HG03457 (cell line): ENCODE measurements around the gene GRHL1.

ENCODE experiments used
- ATAC-seq: cut with Tn5 transposase; IDR thresholded peaks from one replicate; pipeline ENCODE4 v1.9.1; 2021; ENCODE audit warnings: moderate number of reproducible peaks; ENCODE audit not compliant: unreplicated experiment

The GRHL1 gene

DNA sequence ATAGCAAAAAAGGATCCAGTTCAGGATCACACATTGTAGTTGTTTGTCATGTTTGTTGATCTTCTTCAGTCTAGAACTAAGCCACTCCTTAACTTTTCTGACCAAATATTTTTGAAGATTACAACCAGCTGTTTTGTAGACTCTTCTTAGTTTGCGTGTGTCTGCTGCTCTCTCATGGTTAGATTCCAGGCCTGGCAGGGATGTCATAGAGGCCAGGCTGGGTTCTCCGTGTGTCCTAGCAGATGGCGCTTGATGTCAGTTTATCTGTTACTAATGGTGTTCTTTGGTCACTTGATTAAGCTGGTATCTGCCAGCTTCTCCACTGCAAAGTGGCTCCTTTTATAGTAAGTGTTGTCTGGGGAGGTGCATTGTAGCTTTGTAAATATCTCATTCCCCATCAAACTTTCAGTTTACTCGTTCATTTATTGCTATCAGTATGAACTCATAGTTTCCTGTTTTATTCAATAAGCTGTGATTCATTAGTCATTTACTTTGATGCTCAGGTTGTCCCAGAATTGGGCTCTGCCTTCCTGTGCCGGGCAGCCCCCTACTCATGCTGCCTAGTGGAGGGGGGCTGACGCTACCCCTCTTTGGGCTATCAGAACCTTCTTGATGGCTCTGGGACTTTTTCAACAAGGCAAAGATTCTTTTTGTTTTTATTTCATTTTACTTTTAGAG, 42.1 kb downstream of the GRHL1 start:
- ATAC-seq, result no peak

DNA sequence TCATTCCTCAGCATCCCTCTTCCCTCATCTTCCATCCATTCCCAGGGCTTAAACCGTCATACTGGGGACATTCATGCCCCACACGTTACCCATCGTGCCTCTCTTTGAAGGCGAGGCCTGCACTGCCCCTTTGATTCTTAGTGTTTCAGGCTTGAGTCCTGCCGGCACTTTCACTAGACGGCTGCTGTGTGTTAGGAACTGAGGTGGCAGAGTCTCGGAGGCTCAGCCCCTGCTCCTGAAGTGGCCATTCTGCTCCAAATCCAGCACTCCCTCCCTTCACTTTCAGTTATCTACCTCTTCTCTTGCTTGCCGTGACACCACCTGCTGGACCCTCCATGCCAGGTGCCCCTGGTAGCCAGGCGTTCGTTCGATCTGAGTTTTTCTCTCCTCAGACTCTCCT, 43.0 kb downstream of the GRHL1 start:
- no peak for ATAC-seq

DNA sequence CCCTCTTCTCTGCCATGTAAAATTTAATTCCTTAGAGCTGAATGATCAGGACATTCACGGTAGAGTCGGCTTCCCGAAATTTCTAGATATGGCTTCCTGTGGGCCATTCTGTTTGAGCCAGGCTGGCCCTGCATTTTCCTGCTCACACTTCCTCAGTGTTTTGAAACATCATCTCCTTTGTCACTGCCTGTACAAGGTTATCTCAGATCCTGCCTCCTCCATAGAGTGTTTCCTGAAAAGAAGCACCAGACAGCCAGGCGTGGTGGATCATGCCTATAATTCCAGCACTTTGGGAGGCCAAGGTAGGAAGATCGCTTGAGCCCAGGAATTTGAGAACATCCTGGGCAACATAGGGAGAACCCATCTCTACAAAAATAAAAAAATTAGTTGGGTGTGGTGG, 43.6 kb downstream of the GRHL1 start:
- ATAC-seq, result no peak

DNA sequence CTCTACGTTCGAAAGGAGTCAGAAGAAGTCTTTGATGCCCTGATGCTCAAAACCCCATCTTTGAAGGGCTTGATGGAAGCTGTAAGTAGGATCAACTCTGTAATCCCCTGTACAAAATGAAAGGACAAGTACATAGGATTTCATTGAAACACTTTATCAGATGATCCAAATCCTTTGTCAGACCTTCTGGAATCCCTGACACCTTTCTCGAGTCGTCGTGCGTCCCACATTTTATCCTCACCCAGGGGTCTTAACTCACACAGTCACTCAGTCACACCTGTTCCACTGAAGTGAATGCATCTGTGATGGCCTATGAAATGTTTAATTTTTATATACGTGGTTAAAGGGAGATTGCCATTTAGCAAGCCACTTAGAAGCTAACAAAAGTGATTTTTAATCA, 44.8 kb downstream of the GRHL1 start:
- no peak for ATAC-seq

DNA sequence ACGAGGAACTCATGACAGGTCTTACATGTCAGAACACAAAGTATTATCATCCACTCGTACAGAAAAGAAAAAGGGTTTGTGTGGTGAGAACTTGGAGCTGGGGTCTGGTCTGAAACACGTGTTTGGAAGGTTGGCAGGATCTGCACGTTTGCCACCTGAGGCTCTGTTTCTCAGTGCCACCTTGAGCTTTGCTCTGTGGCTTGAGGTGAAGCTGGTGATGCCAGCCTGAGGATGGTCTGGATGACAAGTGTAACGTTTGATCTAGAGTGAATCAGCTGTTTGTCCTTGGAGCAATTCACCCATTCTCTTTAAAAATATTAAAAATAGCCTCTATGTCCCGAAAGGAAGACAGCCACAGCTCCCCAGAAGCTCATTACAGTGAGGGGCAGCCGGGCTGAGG, 46.4 kb downstream of the GRHL1 start:
- no peak for ATAC-seq

DNA sequence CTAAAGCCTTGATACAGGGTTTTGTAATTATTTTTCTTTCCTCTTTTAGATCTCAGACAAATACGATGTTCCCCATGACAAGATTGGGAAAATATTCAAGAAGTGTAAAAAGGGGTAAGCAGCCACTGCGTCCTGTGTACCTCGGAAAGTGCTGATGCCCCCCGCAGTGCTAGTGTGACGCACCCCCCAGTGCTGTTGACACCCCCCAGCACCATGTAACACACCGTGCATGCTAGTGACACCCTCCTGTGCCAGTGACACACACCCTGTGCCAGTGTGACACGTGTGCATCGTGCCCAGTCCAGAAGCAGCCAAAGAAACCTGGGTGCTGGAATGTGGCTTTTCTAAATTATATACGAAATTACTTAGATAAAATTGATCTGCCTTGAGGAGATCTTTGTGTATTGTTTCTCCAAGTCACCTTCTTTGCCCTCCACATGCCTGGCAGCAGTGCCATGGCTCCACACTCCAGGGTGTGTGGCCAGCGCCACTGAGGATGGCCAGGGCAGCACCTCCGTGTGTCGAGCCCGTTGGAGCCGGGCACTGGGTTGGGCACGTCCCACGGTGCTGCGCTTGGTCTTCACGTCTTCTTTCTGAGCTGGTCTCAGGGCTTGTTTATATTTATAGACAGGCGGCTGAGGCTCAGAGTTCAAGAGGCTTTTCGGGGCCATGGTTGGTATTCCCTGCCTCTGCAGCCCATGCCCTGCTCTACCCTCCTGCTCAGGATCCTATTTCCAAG, 47.6 kb downstream of the GRHL1 start:
- no peak for ATAC-seq

DNA sequence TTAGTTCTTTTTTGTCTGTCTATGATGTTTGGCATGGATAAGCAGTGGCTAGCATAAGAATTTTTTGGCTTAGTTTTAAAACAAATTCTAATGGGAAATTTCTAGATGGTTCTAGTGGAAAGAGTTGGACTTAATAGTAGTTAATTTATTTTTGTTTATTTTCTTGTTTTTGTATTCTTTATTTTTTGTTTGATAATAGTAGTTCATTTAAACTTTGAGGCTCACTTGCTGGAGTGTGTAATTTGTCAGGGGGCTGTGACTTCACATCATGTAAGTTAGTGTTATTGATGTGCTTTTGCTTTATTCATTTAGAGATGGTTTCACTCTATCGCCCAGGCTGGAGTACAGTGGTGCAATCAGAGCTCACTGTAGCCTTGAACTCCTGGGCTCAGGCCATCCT, 48.2 kb downstream of the GRHL1 start:
- ATAC-seq, result no peak

DNA sequence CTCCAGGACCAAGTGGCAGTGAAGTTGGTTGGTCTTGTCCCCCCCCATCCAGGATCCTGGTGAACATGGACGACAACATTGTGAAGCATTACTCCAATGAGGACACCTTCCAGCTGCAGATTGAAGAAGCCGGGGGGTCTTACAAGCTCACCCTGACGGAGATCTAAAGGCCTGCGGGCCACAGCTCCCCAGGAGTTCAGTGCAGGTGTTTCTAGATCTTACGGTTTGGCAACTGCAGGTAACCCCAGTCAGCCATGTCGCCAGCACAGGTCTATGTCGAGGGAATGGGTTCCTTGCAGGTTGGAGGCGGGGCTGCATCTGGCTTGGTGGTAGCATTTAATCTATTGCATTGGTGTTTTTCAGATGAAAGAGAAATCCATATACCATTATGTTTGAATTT, 49.0 kb downstream of the GRHL1 start:
- ATAC-seq, result no peak

DNA sequence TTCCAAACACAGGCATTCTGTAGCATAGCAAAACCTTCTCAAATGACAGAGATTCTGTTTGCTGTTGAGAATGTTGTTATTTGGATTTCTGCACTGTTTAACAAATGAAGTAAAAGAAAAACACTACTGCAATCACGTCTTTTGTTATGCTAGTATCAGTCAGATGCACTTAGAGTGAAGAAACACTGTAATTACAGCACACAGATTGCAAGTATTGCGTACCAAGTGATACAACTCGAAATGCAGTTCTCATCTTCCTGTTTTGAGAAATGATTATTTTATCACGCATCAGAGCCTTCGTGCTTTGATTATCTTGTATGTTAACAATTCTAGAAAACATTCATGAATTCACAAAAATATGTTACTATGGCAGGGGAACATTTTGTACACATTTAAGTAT, 50.1 kb downstream of the GRHL1 start:
- no peak for ATAC-seq

DNA sequence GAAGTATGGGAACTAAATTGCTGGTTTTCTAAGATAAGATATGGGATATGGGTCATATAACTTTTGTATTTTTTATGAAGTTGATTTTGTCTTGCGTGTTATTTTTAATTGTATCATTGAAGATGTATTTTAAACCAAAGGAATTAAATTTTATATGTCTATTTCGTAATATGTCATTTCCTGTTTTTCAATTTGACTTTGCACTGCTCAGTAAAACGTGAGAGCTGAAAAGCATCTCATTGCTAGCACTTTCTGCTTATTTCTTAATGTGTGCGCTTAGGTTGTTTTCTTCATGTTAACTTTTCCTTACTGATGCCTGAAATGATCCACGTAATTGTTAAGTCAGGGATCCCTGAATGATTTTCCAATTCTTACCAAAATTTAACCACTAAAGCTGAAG, 50.6 kb downstream of the GRHL1 start:
- no peak for ATAC-seq

DNA sequence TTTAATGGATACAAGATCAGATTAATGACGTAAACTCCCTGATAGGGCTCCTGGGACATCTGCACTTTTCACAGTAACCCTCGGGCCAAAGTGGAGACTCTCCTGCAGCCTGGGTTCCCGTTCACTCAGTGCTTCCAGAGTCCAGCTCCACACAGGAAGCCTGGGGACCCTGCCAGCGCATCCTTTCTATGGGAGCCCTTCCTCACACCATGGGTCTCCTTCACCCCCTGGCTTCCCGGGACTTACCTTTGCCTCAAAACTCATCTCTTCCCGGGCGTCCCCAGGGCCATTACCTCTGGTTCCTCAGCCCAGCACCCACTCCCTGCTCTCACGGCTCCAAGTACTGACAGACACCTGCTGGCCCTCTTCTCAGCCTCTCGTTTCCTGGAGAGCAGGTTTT, 51.2 kb downstream of the GRHL1 start:
- no peak for ATAC-seq

DNA sequence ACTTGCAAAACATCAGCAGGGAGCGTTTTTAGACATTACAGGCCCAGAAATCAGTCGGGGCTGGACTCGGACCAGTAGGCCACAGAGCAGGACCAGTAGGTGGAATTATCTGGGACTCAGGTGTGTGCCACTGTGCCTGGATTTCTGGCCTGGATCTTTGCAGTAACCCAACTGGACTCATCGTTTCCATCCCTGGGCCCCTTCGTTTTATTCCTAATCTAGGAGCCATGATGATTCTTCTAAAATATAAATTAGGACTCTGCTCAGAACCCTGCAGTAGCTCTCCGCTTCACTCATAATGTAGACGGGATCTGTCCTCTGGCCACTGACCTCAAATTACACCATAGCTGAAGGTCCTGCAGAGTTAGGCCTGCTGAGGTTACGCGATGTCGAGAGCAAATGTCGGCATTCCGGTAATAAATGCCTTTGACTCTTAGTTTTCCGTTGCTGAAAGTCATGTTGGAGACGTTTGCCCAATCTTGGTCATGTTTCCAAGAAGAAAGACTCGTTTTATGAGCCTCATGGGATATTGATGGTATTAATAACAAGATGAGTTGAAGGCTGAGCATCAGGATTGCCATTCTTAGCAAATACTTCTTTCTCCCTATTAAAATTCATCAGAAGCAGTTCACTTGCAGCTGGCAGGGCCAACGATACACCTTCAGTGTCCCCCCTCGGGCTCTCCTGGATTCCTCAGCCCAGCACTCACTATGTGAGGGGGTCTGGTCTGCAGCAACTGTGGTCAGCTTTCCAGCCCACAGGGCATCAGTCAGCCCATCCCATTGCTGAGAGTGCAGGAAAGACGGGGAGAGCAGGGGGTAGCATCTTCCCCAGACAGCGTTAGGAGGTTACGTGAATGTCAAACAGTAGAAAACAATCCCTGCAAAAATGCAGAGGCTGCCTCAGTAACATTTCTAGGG, 52.0 kb downstream of the GRHL1 start:
- ATAC-seq, result no peak

DNA sequence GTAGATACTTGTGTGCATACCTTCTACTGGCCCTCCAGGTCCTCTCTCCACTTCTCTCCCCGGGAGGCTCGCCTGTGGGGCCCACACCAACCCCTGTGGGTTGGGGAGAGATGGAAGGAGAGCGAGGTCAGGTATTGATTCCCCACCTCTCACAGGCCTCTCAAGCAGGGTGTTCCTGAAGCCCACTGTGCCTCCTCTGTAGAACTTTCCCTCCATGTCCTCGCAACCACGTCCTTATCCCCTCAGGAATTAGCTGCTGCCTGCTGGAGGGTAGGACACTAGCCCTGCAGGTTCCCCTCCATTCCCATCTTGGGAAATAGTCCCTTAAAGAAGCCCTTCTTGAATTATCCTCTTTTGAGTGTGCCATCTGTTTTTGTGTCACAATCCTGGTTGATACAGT, 52.9 kb downstream of the GRHL1 start:
- ATAC-seq, result no peak

DNA sequence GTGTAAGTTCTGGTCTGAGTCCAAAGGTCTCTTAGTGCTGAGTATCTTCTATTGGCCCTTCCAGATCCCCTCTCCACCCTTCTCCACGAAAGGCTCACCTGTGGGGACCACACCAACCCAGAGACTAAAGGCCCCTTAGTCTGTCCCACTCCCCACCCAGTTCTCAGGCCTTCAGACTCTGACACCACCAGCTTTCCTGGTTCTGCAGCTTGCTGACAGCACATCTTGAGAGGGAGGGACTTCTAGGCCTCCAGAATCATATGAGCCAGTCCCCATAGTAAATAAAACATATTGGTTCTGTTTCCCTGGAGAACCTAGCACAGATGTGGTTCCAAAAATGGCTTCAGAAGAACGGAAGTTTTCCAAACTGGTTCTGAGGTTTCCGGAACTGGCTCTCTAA, 53.3 kb downstream of the GRHL1 start:
- ATAC-seq, result no peak

DNA sequence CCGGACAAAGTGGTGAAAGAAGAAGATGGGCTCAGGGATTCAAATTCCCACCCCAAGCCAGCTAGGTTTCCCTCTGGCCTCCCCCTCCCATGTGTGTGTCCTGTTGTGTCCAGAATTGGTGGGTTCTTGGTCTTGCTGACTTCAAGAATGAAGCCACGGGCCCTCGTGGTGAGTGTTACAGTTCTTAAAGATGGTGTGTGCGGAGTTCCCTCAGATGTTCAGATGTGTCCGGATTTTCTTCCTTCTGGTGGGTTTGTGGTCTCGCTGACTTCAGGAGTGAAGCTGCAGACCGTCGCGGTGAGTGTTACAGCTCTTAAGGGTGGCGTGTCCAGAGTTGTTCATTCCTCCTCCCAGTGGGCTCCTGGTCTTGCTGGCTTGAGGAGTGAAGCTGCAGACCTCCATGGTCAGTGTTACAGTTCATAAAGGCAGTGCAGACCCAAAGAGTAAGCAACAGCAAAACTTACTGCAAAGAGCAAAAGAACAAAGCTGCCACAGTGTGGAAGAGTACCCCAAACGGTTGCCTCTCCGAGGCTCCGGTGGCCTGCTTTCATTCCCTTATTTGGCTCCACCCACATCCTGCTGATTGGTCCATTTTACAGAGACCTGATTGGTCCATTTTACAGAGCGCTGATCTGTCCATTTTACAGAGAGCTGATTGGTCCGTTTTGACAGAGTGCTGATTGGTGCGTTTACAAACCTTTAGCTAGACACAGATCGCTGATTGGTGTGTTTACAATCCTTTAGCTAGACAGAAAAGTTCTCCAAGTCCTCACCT, 54.2 kb downstream of the GRHL1 start:
- ATAC-seq, result no peak

DNA sequence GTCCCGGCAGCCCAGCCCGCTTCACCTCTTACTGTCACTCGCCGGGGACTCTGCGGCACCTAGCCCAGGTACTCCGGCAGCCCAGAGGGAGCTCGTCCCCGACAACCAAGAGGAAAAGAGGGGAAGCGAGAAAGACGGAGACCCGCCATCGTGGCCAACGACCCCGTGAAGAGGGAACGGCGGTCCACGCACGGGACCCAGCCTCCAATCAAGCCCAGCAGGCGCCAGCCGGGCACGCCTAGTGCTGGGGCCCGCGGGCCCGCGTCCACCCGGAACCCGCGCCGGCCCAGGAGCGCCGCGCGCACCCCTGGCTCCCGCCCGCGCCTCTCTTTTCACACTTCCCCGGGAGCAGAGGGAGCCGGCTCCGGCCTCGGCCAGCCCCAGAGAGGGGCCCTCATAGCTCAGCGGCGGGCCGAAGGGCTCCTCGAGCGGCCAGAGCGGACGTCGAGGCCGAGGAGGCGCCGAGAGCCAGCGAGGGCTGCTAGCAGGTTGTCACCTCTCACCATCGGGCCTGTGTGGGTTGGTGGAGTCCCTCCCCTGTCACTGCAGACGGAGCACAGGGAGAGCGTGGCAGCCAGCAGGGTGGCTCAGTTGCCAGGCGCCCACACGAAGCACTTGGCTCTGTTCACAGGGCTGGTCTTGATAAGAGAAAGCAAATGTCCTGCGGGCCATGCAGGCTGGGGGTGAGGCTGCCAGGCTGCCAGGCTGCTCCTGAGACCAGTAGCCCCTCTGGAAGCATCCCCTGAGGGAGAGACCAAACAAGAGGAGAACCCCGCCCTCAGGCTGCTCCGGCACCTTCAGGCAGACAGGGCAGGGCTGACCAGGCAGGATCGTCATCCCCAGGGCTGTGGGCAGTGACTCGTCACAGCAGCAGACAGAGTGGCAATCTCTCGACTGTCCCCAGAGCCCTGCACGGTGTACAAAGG, 55.0 kb downstream of the GRHL1 start:
- ATAC-seq, result no peak

DNA sequence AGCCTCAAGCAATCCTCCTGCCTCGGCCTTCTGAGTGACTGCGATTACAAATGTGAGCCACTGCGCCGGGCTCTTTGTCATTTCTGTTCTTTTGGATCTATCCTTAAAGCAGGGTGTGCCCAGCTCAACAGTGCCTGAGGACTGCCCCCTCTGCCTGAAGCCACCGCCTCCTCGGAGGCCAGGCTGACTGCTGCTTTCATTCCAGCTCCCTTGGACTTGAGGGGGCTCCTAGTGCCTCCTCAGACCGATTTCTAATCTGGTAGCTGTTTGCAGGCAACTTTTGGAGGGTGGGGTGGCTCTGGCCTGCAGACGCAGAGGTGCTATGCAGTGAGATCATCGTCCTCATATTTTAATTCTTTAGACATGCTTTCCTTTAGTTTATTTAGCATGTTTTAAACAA, 55.9 kb downstream of the GRHL1 start:
- ATAC-seq, result no peak

DNA sequence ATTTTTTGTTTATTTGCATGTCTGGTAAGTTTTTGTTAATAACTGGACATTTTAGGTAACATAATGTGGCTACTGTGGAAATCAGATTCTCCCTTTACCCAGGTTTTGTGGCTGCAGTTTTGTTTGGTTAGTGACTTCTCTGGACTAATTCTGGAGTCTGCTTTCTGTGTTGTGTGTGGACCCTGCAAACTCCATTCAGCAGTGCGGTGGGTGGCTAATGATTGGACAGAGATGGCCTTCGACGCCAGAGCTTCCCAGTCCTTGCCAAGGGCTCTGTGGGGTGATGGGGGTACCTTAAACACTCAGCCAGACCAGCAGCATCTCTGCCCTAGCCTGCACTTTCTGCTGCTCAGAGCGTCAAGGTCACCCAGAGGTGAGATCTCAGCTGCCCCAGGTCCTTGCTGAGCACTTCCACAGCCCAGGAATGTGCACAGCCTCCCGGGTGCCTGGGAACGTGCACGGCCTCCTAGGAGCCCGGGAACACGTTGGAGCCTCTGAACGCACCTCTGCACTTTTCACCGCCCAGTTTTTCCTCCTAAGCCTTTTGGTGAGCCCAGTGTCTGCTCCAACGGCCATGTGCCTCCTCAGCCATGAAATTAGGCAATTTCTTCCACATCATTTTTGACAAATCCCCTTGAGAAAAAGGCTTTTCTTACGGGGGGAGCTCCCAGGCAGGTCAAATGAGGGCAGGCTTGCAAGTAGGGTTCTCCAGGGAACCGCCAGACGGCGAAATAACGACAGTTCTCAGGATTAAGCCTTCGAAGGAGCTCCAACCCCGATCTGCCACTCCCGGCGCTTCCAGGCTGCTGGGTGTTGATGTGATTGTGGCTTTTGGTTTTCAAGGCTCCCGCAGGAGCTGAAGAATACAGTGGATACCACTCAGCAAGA, 56.7 kb downstream of the GRHL1 start:
- no peak for ATAC-seq

DNA sequence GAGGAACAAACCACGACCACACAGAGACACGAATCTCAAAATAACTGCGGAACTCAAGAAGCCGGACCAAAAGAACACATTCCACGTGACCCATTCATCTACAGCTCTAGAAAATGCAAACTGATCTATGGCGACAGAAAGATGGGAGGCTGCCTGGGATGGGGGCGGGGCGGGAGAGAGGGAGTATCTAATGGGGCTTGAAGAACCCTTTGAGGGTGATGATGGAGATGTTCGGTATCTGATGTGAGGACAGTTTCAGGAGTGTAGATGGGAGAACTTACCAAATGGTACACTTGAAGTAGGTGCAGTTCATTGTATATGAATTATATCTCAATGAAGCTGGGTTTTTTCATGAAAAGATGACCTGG, 57.3 kb downstream of the GRHL1 start:
- ATAC-seq, result no peak
